Erythroblast (primary cell): ENCODE data around the gene MRPS5.
"Not testable (repeated sequence)": the region's sequence is repeated elsewhere in the genome, so short reads cannot be mapped to it uniquely, and the experiment has no call there.

Experiments
- DNase-seq, 2 experiments: peaks; one replicate each; lab custom pipeline; 2025; lab: John Stamatoyannopoulos, UW
- GATA1 ChIP-seq: IDR thresholded peaks from 2 replicates; pipeline ENCODE4 v1.6.1; 2011; ENCODE audit warnings: low read depth, mild to moderate bottlenecking, control low read depth, low read length, moderate library complexity
- POLR2A ChIP-seq: IDR thresholded peaks from 2 replicates; pipeline ENCODE4 v1.6.1; 2011; ENCODE audit warnings: mild to moderate bottlenecking, low read length

Gene MRPS5

GRCh38 chr2:95041060-95041823 is 80.4 kb downstream of the MRPS5 start:
- DNase-seq: no peak
- TF ChIP-seq GATA1: no peak
- TF ChIP-seq POLR2A: no peak

GRCh38 chr2:95040426-95040825 is 81.2 kb downstream of the MRPS5 start:
- no peak for DNase-seq
- TF ChIP-seq GATA1: no peak
- TF ChIP-seq POLR2A: no peak

DNA sequence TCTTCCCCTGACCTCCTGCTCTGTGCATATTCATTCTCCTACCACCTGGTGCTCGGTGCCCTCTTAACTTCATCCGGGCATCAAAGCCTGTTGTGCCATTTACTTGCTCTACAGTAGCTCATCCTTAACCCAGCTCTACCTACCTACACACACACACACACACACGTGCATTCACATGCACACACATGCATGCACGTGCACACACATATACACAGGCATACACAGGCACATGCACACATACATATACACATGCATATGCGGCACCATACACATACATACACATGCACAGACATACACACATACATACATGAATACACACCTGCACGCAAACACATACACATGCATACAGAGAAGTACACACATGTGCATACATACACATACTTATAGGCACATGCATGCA is 81.6 kb downstream of the MRPS5 start:
- TF ChIP-seq POLR2A: no peak
- no peak for TF ChIP-seq GATA1
- DNase-seq: no peak

- DNase-seq: no peak
- TF ChIP-seq GATA1: no peak
- no peak for TF ChIP-seq POLR2A
Observed at GRCh38 chr2:95039363-95039762, 82.2 kb downstream of the MRPS5 start.

DNA sequence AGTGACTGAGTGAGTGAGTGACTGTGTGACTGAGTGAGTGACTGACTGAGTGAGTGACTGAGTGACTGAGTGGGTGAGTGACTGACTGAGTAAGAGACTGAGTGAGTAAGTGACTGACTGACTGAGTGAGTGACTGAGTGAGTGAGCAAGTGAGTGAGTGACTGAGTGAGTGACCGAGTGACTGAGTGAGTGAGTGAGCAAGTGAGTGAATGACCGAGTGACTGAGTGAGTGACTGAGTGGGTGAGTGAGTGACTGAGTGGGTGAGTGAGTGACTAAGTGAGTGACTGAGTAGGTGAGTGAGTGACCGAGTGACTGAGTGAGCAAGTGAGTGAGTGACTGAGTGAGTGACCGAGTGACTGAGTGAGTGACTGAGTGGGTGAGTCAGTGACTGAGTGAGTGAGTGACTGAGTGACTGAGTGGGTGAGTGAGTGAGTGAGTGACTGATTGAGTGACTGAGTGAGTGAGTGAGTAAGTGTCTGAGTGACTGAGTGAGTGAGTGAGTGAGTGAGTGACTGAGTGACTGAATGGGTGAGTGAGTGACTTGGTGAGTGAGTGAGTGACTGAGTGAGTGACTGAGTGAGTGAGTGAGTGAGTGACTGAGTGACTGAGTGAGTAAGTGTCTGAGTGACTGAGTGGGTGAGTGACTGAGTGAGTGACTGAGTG is 82.8 kb downstream of the MRPS5 start:
- peak in 1 of 2 experiments; percentile 8 for DNase-seq
- no peak for TF ChIP-seq POLR2A
- no peak for TF ChIP-seq GATA1

DNA sequence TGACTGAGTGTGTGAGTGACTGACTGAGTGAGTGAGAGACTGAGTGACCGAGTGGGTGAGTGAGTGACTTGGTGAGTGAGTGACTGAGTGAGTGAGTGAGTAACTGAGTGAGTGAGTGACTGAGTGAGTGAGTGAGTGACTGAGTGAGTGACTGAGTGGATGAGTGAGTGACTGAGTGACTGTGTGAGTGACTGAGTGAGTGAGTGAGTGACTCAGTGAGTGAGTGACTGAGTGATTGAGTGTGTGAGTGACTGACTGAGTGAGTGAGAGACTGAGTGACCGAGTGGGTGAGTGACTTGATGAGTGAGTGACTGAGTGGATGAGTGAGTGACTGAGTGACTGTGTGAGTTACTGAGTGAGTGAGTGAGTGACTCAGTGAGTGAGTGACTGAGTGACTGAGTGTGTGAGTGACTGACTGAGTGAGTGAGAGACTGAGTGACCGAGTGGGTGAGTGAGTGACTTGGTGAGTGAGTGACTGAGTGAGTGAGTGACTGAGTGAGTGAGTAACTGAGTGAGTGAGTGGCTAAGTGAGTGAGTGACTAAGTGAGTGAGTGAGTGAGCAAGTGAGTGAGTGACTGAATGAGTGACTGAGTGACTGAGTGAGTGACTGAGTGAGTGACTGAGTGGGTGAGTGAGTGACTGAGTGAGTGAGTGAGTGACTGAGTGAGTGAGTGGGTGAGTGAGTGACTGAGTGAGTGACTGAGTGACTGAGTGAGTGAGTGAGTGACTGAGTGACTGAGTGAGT is 83.6 kb downstream of the MRPS5 start:
- not testable (repeated sequence) for DNase-seq

DNA sequence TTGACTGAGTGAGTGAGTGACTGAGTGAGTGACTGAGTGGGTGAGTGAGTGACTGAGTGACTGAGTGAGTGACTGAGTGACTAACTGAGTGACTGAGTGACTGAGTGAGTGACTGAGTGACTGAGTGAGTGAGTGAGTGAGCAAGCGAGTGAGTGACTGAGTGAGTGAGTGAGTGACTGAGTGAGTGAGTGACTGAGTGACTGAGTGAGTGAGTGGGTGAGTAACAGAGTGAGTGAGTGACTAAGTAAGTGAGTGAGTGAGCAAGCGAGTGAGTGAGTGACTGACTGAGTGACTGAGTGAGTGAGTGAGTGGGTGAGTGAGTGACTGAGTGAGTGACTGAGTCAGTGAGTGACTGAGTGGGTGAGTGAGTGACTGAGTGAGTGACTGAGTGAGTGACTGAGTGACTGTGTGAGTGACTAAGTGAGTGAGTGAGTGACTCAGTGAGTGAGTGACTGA is 84.2 kb downstream of the MRPS5 start:
- no peak for TF ChIP-seq GATA1
- TF ChIP-seq POLR2A: no peak
- peak in 1 of 2 experiments; percentile 10 for DNase-seq

- no peak for TF ChIP-seq GATA1
- DNase-seq: no peak
Observed at GRCh38 chr2:95036596-95037383, 84.8 kb downstream of the MRPS5 start.
